Neural progenitor cell (in vitro differentiated cells): ENCODE results near the gene P4HA2.

Experiments used
- CTCF ChIP-seq: fragments of 200-600 bp; sonication (generic); IDR thresholded peaks from 2 replicates; pipeline ENCODE4 v1.5.1; 2017; ENCODE audit warnings: antibody characterized with exemption, mild to moderate bottlenecking
- EZH2 ChIP-seq: fragments of 200-600 bp; sonication (generic); IDR thresholded peaks from 2 replicates; pipeline ENCODE4 v1.6.1; 2017; ENCODE audit warnings: antibody characterized with exemption, mild to moderate bottlenecking, moderate library complexity
- EZH2phosphoT487 ChIP-seq: fragments of 200-600 bp; sonication (generic); IDR thresholded peaks from 2 replicates; pipeline ENCODE4 v1.6.1; 2017; ENCODE audit warnings: antibody characterized with exemption

- TF ChIP-seq CTCF (no peak), EZH2 (no peak), EZH2phosphoT487 (no peak)
Measured at GRCh38 chr5:132264546-132265335, 37.1 kb upstream of the P4HA2 start.
